ENCODE measurements around the gene GDF10.

DNA sequence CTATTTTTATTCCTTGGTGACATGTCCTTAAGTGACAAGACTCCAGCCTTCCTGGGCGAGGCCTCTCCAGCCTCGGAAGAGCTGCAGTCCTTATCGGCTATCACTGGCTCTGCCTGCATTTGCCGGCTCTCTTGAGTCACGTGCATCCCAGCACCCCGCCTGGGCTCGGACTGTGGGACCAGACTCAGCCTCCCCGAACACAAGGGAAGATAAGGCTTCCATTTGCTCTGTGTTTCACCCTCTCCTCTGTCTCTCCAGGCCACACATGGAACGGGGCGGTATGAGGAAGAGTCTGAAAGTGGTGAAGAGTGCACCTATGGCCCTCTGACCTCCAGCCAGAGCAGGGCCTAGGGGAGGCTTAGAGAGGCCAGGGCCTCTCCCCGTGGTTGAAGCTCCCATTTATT is 26.9 kb downstream of the GDF10 start:
- TF ChIP-seq MTA3 (IDR thresholded peaks at IDR 0.05; ENCODE audit: borderline replicate concordance) = peak; percentile 69; the same call in 1 of the 2 replicates
- TF ChIP-seq EP300 (IDR thresholded peaks at IDR 0.05; ENCODE audit: low read length) = peak; percentile 24; the same call in 1 of the 2 replicates
- TF ChIP-seq, protein P1, sequence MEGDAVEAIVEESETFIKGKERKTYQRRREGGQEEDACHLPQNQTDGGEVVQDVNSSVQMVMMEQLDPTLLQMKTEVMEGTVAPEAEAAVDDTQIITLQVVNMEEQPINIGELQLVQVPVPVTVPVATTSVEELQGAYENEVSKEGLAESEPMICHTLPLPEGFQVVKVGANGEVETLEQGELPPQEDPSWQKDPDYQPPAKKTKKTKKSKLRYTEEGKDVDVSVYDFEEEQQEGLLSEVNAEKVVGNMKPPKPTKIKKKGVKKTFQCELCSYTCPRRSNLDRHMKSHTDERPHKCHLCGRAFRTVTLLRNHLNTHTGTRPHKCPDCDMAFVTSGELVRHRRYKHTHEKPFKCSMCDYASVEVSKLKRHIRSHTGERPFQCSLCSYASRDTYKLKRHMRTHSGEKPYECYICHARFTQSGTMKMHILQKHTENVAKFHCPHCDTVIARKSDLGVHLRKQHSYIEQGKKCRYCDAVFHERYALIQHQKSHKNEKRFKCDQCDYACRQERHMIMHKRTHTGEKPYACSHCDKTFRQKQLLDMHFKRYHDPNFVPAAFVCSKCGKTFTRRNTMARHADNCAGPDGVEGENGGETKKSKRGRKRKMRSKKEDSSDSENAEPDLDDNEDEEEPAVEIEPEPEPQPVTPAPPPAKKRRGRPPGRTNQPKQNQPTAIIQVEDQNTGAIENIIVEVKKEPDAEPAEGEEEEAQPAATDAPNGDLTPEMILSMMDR (IDR thresholded peaks at IDR 0.05 in 2 of 3, conservative IDR thresholded peaks at IDR 0.05 in 1 of 3; ENCODE audit: insufficient read depth in 2 of 3, low read depth in 1 of 3, low read length in 3 of 3) = no peak
- TF ChIP-seq CHD1 (IDR thresholded peaks at IDR 0.05; ENCODE audit: low read length) = no peak
- TF ChIP-seq, protein P2, sequence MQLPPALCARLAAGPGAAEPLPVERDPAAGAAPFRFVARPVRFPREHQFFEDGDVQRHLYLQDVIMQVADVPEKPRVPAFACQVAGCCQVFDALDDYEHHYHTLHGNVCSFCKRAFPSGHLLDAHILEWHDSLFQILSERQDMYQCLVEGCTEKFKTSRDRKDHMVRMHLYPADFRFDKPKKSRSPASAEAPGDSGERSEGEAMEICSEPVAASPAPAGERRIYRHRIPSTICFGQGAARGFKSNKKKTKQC (CRISPR knock-in tag; IDR thresholded peaks at IDR 0.05) = peak; percentile 66; the same call in 1 of the 2 replicates
- no peak for TF ChIP-seq MAFK (IDR thresholded peaks at IDR 0.05; ENCODE audit: low read length)
- no peak for TF ChIP-seq ZFP30 (CRISPR knock-in tag; IDR thresholded peaks at IDR 0.05; ENCODE audit: borderline replicate concordance)

All from K562 (cell line).